Measurements from ENCODE around the gene OBSCN. TPM values are rescaled to one million over a fixed set of nuclear protein-coding genes. Genes with fewer than 3 reads are reported as not detected.
A peak's percentile ranks its signal among the peaks of the same experiment; 100 is the strongest.

OBSCN gene
- total RNA-seq, 4 donors from 2014 or later = 15.0 to 46.6 (median 34.4) TPM

- Histone ChIP-seq H3K27ac (no peak overlapping the region), H3K36me3 (peaks cover 56% of the 10 kb centered on the region), H3K9me3 (no peaks in the 10 kb centered on the region), H3K27me3 (no peaks in the 10 kb centered on the region), H3K4me1 (no peaks in the 10 kb centered on the region), H3K4me3 (no peak overlapping the region)
- DNase-seq (ENCODE audit: low spot score in 2 of 2) = no peak
- WGBS = 92% methylated on average over 4 of the region's 4 CpGs
- no peak for TF ChIP-seq POLR2AphosphoS5 (IDR thresholded peaks at IDR 0.05)
- TF ChIP-seq EP300 (IDR thresholded peaks at IDR 0.05) = no peak
- no peak for TF ChIP-seq POLR2A (IDR thresholded peaks at IDR 0.05)
- TF ChIP-seq, protein P1, sequence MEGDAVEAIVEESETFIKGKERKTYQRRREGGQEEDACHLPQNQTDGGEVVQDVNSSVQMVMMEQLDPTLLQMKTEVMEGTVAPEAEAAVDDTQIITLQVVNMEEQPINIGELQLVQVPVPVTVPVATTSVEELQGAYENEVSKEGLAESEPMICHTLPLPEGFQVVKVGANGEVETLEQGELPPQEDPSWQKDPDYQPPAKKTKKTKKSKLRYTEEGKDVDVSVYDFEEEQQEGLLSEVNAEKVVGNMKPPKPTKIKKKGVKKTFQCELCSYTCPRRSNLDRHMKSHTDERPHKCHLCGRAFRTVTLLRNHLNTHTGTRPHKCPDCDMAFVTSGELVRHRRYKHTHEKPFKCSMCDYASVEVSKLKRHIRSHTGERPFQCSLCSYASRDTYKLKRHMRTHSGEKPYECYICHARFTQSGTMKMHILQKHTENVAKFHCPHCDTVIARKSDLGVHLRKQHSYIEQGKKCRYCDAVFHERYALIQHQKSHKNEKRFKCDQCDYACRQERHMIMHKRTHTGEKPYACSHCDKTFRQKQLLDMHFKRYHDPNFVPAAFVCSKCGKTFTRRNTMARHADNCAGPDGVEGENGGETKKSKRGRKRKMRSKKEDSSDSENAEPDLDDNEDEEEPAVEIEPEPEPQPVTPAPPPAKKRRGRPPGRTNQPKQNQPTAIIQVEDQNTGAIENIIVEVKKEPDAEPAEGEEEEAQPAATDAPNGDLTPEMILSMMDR (IDR thresholded peaks at IDR 0.05) = no peak
Measured at GRCh38 chr1:228319352-228320088, 111.7 kb downstream of the OBSCN start.

- DNase-seq (ENCODE audit: low spot score in 2 of 2) = no peak
- Histone ChIP-seq H3K36me3 (peaks cover 59% of the 10 kb centered on the region), H3K4me1 (no peaks in the 10 kb centered on the region), H3K9me3 (no peaks in the 10 kb centered on the region), H3K27ac (no peak overlapping the region), H3K4me3 (no peak overlapping the region), H3K27me3 (no peaks in the 10 kb centered on the region)
- WGBS = 97% methylated on average over 3 of the region's 3 CpGs
- TF ChIP-seq, protein P1 (IDR thresholded peaks at IDR 0.05) = no peak
- TF ChIP-seq POLR2A (IDR thresholded peaks at IDR 0.05) (no peak), EP300 (IDR thresholded peaks at IDR 0.05) (no peak), POLR2AphosphoS5 (IDR thresholded peaks at IDR 0.05) (no peak)
Measured at GRCh38 chr1:228320394-228320793, 112.5 kb downstream of the OBSCN start.

GRCh38 chr1:228321435-228321834 lies 113.6 kb downstream of the OBSCN start:
- H3K4me3 ChIP-seq = no peak overlapping the region
- peaks cover 3% of the 10 kb centered on the region for H3K9me3 ChIP-seq
- no peaks in the 10 kb centered on the region for H3K27me3 ChIP-seq
- TF ChIP-seq, protein P1 (IDR thresholded peaks at IDR 0.05) = no peak
- TF ChIP-seq POLR2A (IDR thresholded peaks at IDR 0.05) = no peak
- no peak for TF ChIP-seq POLR2AphosphoS5 (IDR thresholded peaks at IDR 0.05)
- no peak for TF ChIP-seq EP300 (IDR thresholded peaks at IDR 0.05)
- WGBS = 100% methylated on average over 3 of the region's 11 CpGs
- DNase-seq (ENCODE audit: low spot score in 2 of 2) = peak in 1 of 2 donors; percentile 68
- no peak overlapping the region for H3K27ac ChIP-seq
- no peaks in the 10 kb centered on the region for H3K4me1 ChIP-seq
- H3K36me3 ChIP-seq = peaks cover 59% of the 10 kb centered on the region

DNA sequence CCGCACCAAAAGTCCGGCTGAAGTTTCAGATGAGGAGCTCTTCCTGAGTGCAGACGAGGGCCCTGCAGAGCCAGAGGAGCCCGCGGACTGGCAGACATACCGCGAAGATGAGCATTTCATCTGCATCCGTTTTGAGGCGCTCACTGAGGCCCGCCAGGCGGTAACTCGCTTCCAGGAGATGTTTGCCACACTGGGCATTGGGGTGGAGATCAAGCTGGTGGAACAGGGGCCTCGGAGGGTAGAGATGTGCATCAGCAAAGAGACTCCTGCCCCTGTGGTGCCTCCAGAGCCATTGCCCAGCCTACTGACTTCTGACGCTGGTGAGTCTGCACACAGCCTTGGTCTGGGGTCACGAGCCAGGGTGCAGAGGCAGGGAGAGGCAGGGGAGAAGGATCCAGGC lies 114.1 kb downstream of the OBSCN start:
- DNase-seq (ENCODE audit: low spot score in 2 of 2) = peak in 1 of 2 donors; percentile 39
- WGBS = 99% methylated on average over 13 of the region's 15 CpGs
- H3K27ac ChIP-seq = no peak overlapping the region
- peaks cover 3% of the 10 kb centered on the region for H3K9me3 ChIP-seq
- H3K36me3 ChIP-seq = peaks cover 59% of the 10 kb centered on the region
- no peaks in the 10 kb centered on the region for H3K27me3 ChIP-seq
- H3K4me3 ChIP-seq = no peak overlapping the region
- TF ChIP-seq EP300 (IDR thresholded peaks at IDR 0.05) (no peak), POLR2A (IDR thresholded peaks at IDR 0.05) (no peak), POLR2AphosphoS5 (IDR thresholded peaks at IDR 0.05) (no peak)
- TF ChIP-seq, protein P1 (IDR thresholded peaks at IDR 0.05) = no peak
- H3K4me1 ChIP-seq = no peaks in the 10 kb centered on the region

- Histone ChIP-seq H3K27ac (no peak overlapping the region), H3K9me3 (peaks cover 3% of the 10 kb centered on the region), H3K4me3 (no peak overlapping the region), H3K4me1 (no peaks in the 10 kb centered on the region), H3K27me3 (no peaks in the 10 kb centered on the region), H3K36me3 (peaks cover 53% of the 10 kb centered on the region)
- TF ChIP-seq POLR2AphosphoS5 (IDR thresholded peaks at IDR 0.05) (no peak), POLR2A (IDR thresholded peaks at IDR 0.05) (no peak), EP300 (IDR thresholded peaks at IDR 0.05) (no peak)
- TF ChIP-seq, protein P1 (IDR thresholded peaks at IDR 0.05) = no peak
- no peak for DNase-seq (ENCODE audit: low spot score in 2 of 2)
- 100% methylated on average over 9 of the region's 9 CpGs for WGBS
Measured at GRCh38 chr1:228323401-228323800, 115.6 kb downstream of the OBSCN start.

All from suprapubic skin (tissue), 4 donors.